ENCODE results near the gene WDR82.

WDR82 gene

GRCh38 chr3:52278510-52279069, at the start of gene WDR82:
Gene WDR82, minus strand, starts transcription at chr3:52278649. Its CDS starts 288 bp downstream, at chr3:52278361.
- peak; percentile 87 to 97 for DNase-seq

- DNase-seq: no peak
These were observed 49.2 kb upstream of the WDR82 start for GRCh38 chr3:52327486-52328290.

GRCh38 chr3:52326976-52327375, 48.5 kb upstream of the WDR82 start:
- DNase-seq: no peak

- no peak for DNase-seq
These were observed 47.2 kb upstream of the WDR82 start for GRCh38 chr3:52325686-52326085.

GRCh38 chr3:52324676-52325075, 46.2 kb upstream of the WDR82 start:
- DNase-seq: no peak

GRCh38 chr3:52323526-52324295, 45.3 kb upstream of the WDR82 start:
- DNase-seq: no peak

- DNase-seq: no peak
These were observed 44.0 kb upstream of the WDR82 start for GRCh38 chr3:52322466-52322865.

- no peak for DNase-seq
These were observed 43.0 kb upstream of the WDR82 start for GRCh38 chr3:52321481-52321880.

GRCh38 chr3:52319921-52320595, 41.6 kb upstream of the WDR82 start:
- no peak for DNase-seq

GRCh38 chr3:52318186-52318816, 39.9 kb upstream of the WDR82 start:
- DNase-seq: no peak

GRCh38 chr3:52317208-52318000, 39.0 kb upstream of the WDR82 start:
- peak in 1 of 2 donors; percentile 37 for DNase-seq

- no peak for DNase-seq
These were observed 37.7 kb upstream of the WDR82 start, which contains the start of gene DNAH1 for GRCh38 chr3:52315977-52316764. Gene DNAH1, plus strand, starts transcription at chr3:52316319. Its CDS starts 6,124 bp downstream, at chr3:52322443.

- no peak for DNase-seq
These were observed 36.6 kb upstream of the WDR82 start for GRCh38 chr3:52315006-52315405.

GRCh38 chr3:52314489-52314888, 36.0 kb upstream of the WDR82 start:
- DNase-seq: peak; percentile 7 to 34

- peak; percentile 87 to 90 for DNase-seq
These were observed 35.3 kb upstream of the WDR82 start for GRCh38 chr3:52313774-52314188.

GRCh38 chr3:52313188-52313773, 34.8 kb upstream of the WDR82 start:
- no peak for DNase-seq

GRCh38 chr3:52311576-52312119, 33.2 kb upstream of the WDR82 start:
- DNase-seq: no peak

- no peak for DNase-seq
These were observed 32.6 kb upstream of the WDR82 start for GRCh38 chr3:52310861-52311575.

GRCh38 chr3:52308308-52308707, 29.9 kb upstream of the WDR82 start:
- no peak for DNase-seq
